Smooth muscle cell (in vitro differentiated cells): Measurements from ENCODE around the gene SERTAD1. TPM values are rescaled to one million over a fixed set of nuclear protein-coding genes. Genes with fewer than 3 reads are reported as not detected.
"Not testable (repeated sequence)": the region's sequence is repeated elsewhere in the genome, so short reads cannot be mapped to it uniquely, and the experiment has no call there.

Source experiments
- DNase-seq: peaks from one replicate; lab custom pipeline; 2025; ENCODE audit not compliant: unreplicated experiment; lab: John Stamatoyannopoulos, UW
- H2AFZ ChIP-seq: fragments of 200-600 bp; sonication (generic); 2 replicates; pipeline ENCODE4 v1.6.0; 2016; ENCODE audit warnings: antibody characterized with exemption, low read depth, mild to moderate bottlenecking
- H3F3A ChIP-seq: fragments of 200-600 bp; sonication (generic); 2 replicates; pipeline ENCODE4 v1.6.0; 2017; ENCODE audit warnings: antibody characterized with exemption, low read depth
- H3K27ac ChIP-seq: fragments of 200-600 bp; sonication (generic); 2 replicates; pipeline ENCODE4 v1.5.1; 2016; ENCODE audit warnings: low read depth, mild to moderate bottlenecking
- H3K27me3 ChIP-seq: fragments of 200-600 bp; sonication (generic); 2 replicates; pipeline ENCODE4 v1.6.1; 2016; ENCODE audit warnings: low read depth, mild to moderate bottlenecking
- H3K36me3 ChIP-seq: fragments of 200-600 bp; sonication (generic); 2 replicates; pipeline ENCODE4 v1.5.1; 2016; ENCODE audit warnings: low read depth
- H3K4me1 ChIP-seq: fragments of 200-600 bp; sonication (generic); 2 replicates; pipeline ENCODE4 v1.5.1; 2016; ENCODE audit warnings: low read depth
- H3K4me2 ChIP-seq: fragments of 200-600 bp; sonication (generic); 2 replicates; pipeline ENCODE4 v1.6.0; 2016; ENCODE audit warnings: mild to moderate bottlenecking
- H3K4me3 ChIP-seq: fragments of 200-600 bp; sonication (generic); 2 replicates; pipeline ENCODE4 v1.5.1; 2016; ENCODE audit warnings: mild to moderate bottlenecking
- H3K79me2 ChIP-seq: fragments of 200-600 bp; sonication (generic); 2 replicates; pipeline ENCODE4 v1.6.0; 2016; ENCODE audit warnings: low read depth, mild to moderate bottlenecking
- H3K9ac ChIP-seq: fragments of 200-600 bp; sonication (generic); 2 replicates; pipeline ENCODE4 v1.6.0; 2016; ENCODE audit warnings: low read depth
- H3K9me3 ChIP-seq: fragments of 200-600 bp; sonication (generic); replicated peaks from 2 replicates; pipeline ENCODE4 v1.5.1; 2016; ENCODE audit warnings: low read depth
- H4K20me1 ChIP-seq: fragments of 200-600 bp; sonication (generic); 2 replicates; pipeline ENCODE4 v1.6.0; 2016; ENCODE audit warnings: low read depth
- WGBS: methylation state at CpG from one replicate; pipeline ENCODE4 v1.1.7; 2016; ENCODE audit warnings: low lambda C conversion rate; 5-methylcytosine and 5-hydroxymethylcytosine counted together
- polyA plus RNA-seq: library from polyadenylated mRNA; unstranded; fragments of >200 nt; fragmentation: Nextera tagmentation; extraction: Ambion mirVana; gene quantifications from 2 replicates; pipeline ENCODE4 v1.2.1, GENCODE V29; 2016
- total RNA-seq: library from RNA; depleted of rRNA; stranded (reverse); fragments of >200 nt; gene quantifications from 2 replicates; pipeline ENCODE4 v1.2.3, GENCODE V29; 2014
- TF ChIP-seq, protein P1 (sequence below): fragments of 200-600 bp; sonication (generic); IDR thresholded peaks from 2 replicates; pipeline ENCODE4 v1.5.1; 2017; ENCODE audit warnings: borderline replicate concordance, mild to moderate bottlenecking, antibody characterized with exemption; ENCODE audit not compliant: insufficient read depth, poor library complexity, severe bottlenecking

SERTAD1 gene
- total and polyA plus RNA-seq, 2 experiments from 2014 or later, result 44.0 to 67.2 TPM

- Histone ChIP-seq H4K20me1 (peaks cover 37% of the 10 kb centered on the region), H3K9me3 (no peaks in the 10 kb centered on the region), H3K4me2 (peak overlapping the region; percentile 88), H2AFZ (no peak overlapping the region), H3K4me1 (peaks cover 24% of the 10 kb centered on the region), H3K27me3 (no peaks in the 10 kb centered on the region), H3K36me3 (no peaks in the 10 kb centered on the region), H3F3A (peaks cover 36% of the 10 kb centered on the region), H3K4me3 (peak overlapping the region; percentile 92), H3K27ac (peak overlapping the region; percentile 81), H3K79me2 (peaks cover 38% of the 10 kb centered on the region), H3K9ac (peak overlapping the region; percentile 64)
- TF ChIP-seq, protein P1, sequence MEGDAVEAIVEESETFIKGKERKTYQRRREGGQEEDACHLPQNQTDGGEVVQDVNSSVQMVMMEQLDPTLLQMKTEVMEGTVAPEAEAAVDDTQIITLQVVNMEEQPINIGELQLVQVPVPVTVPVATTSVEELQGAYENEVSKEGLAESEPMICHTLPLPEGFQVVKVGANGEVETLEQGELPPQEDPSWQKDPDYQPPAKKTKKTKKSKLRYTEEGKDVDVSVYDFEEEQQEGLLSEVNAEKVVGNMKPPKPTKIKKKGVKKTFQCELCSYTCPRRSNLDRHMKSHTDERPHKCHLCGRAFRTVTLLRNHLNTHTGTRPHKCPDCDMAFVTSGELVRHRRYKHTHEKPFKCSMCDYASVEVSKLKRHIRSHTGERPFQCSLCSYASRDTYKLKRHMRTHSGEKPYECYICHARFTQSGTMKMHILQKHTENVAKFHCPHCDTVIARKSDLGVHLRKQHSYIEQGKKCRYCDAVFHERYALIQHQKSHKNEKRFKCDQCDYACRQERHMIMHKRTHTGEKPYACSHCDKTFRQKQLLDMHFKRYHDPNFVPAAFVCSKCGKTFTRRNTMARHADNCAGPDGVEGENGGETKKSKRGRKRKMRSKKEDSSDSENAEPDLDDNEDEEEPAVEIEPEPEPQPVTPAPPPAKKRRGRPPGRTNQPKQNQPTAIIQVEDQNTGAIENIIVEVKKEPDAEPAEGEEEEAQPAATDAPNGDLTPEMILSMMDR, result no peak
- 89% methylated on average over 8 of the region's 11 CpGs for WGBS
- no peak for DNase-seq
Observed at GRCh38 chr19:40441719-40442253, 16.0 kb upstream of the SERTAD1 start.

GRCh38 chr19:40438284-40438683 is 12.5 kb upstream of the SERTAD1 start:
- Histone ChIP-seq H3K9ac (no peak overlapping the region), H3K4me1 (peaks cover 12% of the 10 kb centered on the region), H3K36me3 (no peaks in the 10 kb centered on the region), H4K20me1 (peaks cover 37% of the 10 kb centered on the region), H3K4me3 (no peak overlapping the region), H3K27ac (no peak overlapping the region), H3F3A (peaks cover 33% of the 10 kb centered on the region), H3K4me2 (no peak overlapping the region), H3K9me3 (no peaks in the 10 kb centered on the region), H2AFZ (no peak overlapping the region), H3K79me2 (peaks cover 30% of the 10 kb centered on the region), H3K27me3 (no peaks in the 10 kb centered on the region)
- WGBS, result 98% methylated on average over 3 of the region's 3 CpGs
- DNase-seq, result no peak
- TF ChIP-seq, protein P1, result no peak

GRCh38 chr19:40433391-40434216 is 7.8 kb upstream of the SERTAD1 start:
- H3K27ac ChIP-seq, result peak overlapping the region; percentile 95
- H3F3A ChIP-seq, result peaks cover 30% of the 10 kb centered on the region
- H3K79me2 ChIP-seq, result no peaks in the 10 kb centered on the region
- TF ChIP-seq, protein P1, result no peak
- 4% methylated on average over 20 of the region's 50 CpGs for WGBS
- peak overlapping the region; percentile 82 for H3K4me2 ChIP-seq
- H3K27me3 ChIP-seq, result no peaks in the 10 kb centered on the region
- no peaks in the 10 kb centered on the region for H4K20me1 ChIP-seq
- no peaks in the 10 kb centered on the region for H3K9me3 ChIP-seq
- DNase-seq, result peak; percentile 59
- peak overlapping the region; percentile 50 for H3K4me3 ChIP-seq
- H2AFZ ChIP-seq, result peak overlapping the region; percentile 92
- H3K4me1 ChIP-seq, result peaks cover 16% of the 10 kb centered on the region
- H3K36me3 ChIP-seq, result no peaks in the 10 kb centered on the region
- H3K9ac ChIP-seq, result peak overlapping the region; percentile 82

DNA sequence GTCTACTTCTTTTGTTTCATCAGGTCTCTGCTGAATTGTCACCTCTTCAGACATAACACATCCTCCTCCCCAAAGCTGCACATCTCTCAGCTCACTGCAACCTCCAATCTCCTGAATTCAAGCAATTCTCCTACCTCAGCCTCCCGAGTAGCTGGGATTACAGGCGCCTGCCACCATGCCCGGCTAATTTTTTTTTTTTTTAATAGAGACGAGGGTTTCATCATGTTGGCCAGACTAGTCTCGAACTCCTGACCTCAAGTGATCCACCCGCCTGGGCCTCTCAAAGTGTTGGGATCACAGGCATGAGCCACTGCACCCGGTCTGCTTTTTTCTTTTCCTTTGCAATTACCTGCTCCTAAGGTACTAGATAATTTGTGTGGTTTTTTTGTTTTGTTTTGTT is 7.0 kb upstream of the SERTAD1 start:
- Histone ChIP-seq H3K4me3 (peak overlapping the region; percentile 50), H3K9ac (peak overlapping the region; percentile 82), H3K4me1 (peaks cover 16% of the 10 kb centered on the region), H3K27ac (peak overlapping the region; percentile 95), H3F3A (peaks cover 30% of the 10 kb centered on the region), H3K4me2 (peak overlapping the region; percentile 82)
- not testable (repeated sequence) for H3K36me3 ChIP-seq, DNase-seq, H4K20me1 ChIP-seq, H3K27me3 ChIP-seq, H2AFZ ChIP-seq, H3K79me2 ChIP-seq, H3K9me3 ChIP-seq
- 56% methylated on average over 7 of the region's 7 CpGs for WGBS
